ENCODE results near the gene LSM8. TPM values are rescaled to one million over a fixed set of nuclear protein-coding genes. Genes with fewer than 3 reads are reported as not detected.

LSM8 gene
- 28.4 and 44.7 TPM in 2 replicates for total RNA-seq

GRCh38 chr7:118183786-118184564, at the start of gene LSM8:
Gene LSM8, plus strand, starts transcription at chr7:118184164. Its CDS starts 60 bp downstream, at chr7:118184224.

GRCh38 chr7:118224521-118224920, 40.6 kb downstream of the LSM8 start, which contains the start of gene ANKRD7:
Gene ANKRD7, plus strand, starts transcription at chr7:118224704. Its CDS starts 127 bp downstream, at chr7:118224831.

Other genes with a start within 250 kb of the LSM8 start
- 0.33 and 0.57 TPM in 2 replicates for gene ANKRD7, start 40.5 kb downstream of the LSM8 start, total RNA-seq